Pancreas (tissue), 10 donors: Measurements from ENCODE around the gene ZFYVE1. TPM values are rescaled to one million over a fixed set of nuclear protein-coding genes. Genes with fewer than 3 reads are reported as not detected.

Experiments
- ATAC-seq, 4 donors: fragments of 200-7000 bp; cut with Tn5 transposase; one replicate each; pipeline versions ENCODE4 v1.8.0 to v1.9.1; 2020; ENCODE audit warnings: mild to moderate bottlenecking in 4 of 4, moderate library complexity in 4 of 4
- DNase-seq, 6 donors: peaks; one replicate each; pipeline ENCODE4 v3.0.0-alpha.2; 2020
- FAIRE-seq: peaks from 2 replicates; lab custom pipeline; 2012; peaks lifted over from hg19 to GRCh38; lab: Jason Lieb, UNC
- H3K27ac ChIP-seq, 4 donors: fragments of 200-600 bp; sonication (generic); 1 replicate in 3 of 4; 2 replicates in 1 of 4; pipeline versions ENCODE4 v1.5.0 to v1.8.0; 2020
- H3K27me3 ChIP-seq, 4 donors: fragments of 200-600 bp; one replicate each; pipeline ENCODE4 v1.8.0; 2021
- H3K36me3 ChIP-seq, 3 donors: fragments of 200-600 bp; sonication (generic) in 1 of 3; one replicate each; pipeline versions ENCODE4 v1.5.0 to v1.8.0; 2020 to 2021
- H3K4me1 ChIP-seq, 3 donors: fragments of 200-600 bp; one replicate each; pipeline ENCODE4 v1.8.0; 2021
- H3K4me3 ChIP-seq, 4 donors: fragments of 200-600 bp; sonication (generic) in 2 of 4; one replicate each; pipeline versions ENCODE4 v1.5.0 to v1.8.0; 2020 to 2021
- H3K9me3 ChIP-seq, 4 donors: fragments of 200-600 bp; one replicate each; pipeline ENCODE4 v1.8.0; 2021
- CTCF ChIP-seq, 4 donors: fragments of 200-600 bp; sonication (generic) in 3 of 4; IDR thresholded peaks; one replicate each; pipeline versions ENCODE4 v1.5.0 to v1.8.0; 2021; ENCODE audit warnings: antibody characterized with exemption in 4 of 4
- WGBS, 2 donors: extraction: QIAGEN DNeasy Blood & Tissue Kit; methylation state at CpG; one replicate each; pipeline ENCODE4 v1.1.7; 2013; 5-methylcytosine and 5-hydroxymethylcytosine counted together
- intact Hi-C, 3 donors: fragments of 100-400 bp; cut with DNase I; formaldehyde crosslinking; loops; one replicate each; pipeline versions ENCODE4 v1.11.1 to v1.14.2; 2022
- polyA plus RNA-seq, 2 donors: library from polyadenylated mRNA; stranded (reverse); fragments of 200-250 nt; gene quantifications; one replicate each; pipeline ENCODE4 v1.2.3, GENCODE V29; 2013
- total RNA-seq, 6 donors: library from RNA; stranded (reverse); fragmentation: NEBNext Ultra II Directional in 4 of 6; extraction: Animal tissue kit (Norgen Biotek cat#: 25700) in 4 of 6; gene quantifications; one replicate each; pipeline versions ENCODE4 v1.2.1 to v1.2.4, GENCODE V29; 2021 to 2023
- donor health status: healthy with polysubstance abuse.
- donor health status: DM: no; HTN: no; CAD: no; lungs with moderate emphysema.
- donor health status: DM: no; HTN: no; CAD: no.
- donor health status: control.
- donor health status: control.
- donor health status: Bipolar disorder and iron deficiency.
- donor health status: DM: yes; HTN: yes; CAD: no.
- donor health status: DM: no; HTN: no; CAD: no.
- donor health status: DM: no; HTN: no; CAD: no.
- donor health status: DM: yes; HTN: yes; CAD: no.

Gene ZFYVE1
- total and polyA plus RNA-seq, 8 donors = 3.1 to 13.8 (median 6.7) TPM

GRCh38 chr14:72925171-72925759 is 101.6 kb downstream of the ZFYVE1 start:
- H3K4me3 ChIP-seq = peak overlapping the region; percentile 27 to 88 (median 77)

GRCh38 chr14:72924337-72924736 is 102.6 kb downstream of the ZFYVE1 start:
- TF ChIP-seq CTCF (IDR thresholded peaks at IDR 0.05) = no peak
- no peak overlapping the region for H3K27ac ChIP-seq
- FAIRE-seq = no peak
- no peak for ATAC-seq
- peak in 5 of 6 donors; percentile 37 to 81 (median 74) for DNase-seq
- no peaks in the 10 kb centered on the region for H3K27me3 ChIP-seq
- H3K4me1 ChIP-seq = peaks cover 0 to 4% (median 0%) of the 10 kb centered on the region in 3 donors
- whole genome bisulfite sequencing, 2 donors = 21 to 36% methylated on average over 5 of the region's 5 CpGs
- no peak overlapping the region for H3K4me3 ChIP-seq
- intact Hi-C loops = no loop called here
- H3K36me3 ChIP-seq = no peaks in the 10 kb centered on the region
- no peaks in the 10 kb centered on the region for H3K9me3 ChIP-seq

More at GRCh38 chr14:72925171-72925759, 101.6 kb downstream of the ZFYVE1 start:
- peaks cover 0 to 4% (median 0%) of the 10 kb centered on the region in 3 donors for H3K4me1 ChIP-seq
- WGBS, 2 donors = 40 to 46% methylated on average over 22 of the region's 22 CpGs
- peak in 2 of 6 donors; percentile 22 to 27 for DNase-seq
- intact Hi-C loops = no loop called here
- no peaks in the 10 kb centered on the region for H3K9me3 ChIP-seq
- no peaks in the 10 kb centered on the region for H3K36me3 ChIP-seq
- no peak for FAIRE-seq
- H3K27ac ChIP-seq = peak overlapping the region in 1 of 4 donors; percentile 59
- TF ChIP-seq CTCF (IDR thresholded peaks at IDR 0.05) = no peak
- H3K27me3 ChIP-seq = no peaks in the 10 kb centered on the region
- no peak for ATAC-seq

- TF ChIP-seq CTCF (IDR thresholded peaks at IDR 0.05) = no peak
- no peak for ATAC-seq
- H3K27ac ChIP-seq = no peak overlapping the region
- no peaks in the 10 kb centered on the region for H3K9me3 ChIP-seq
- no peak for DNase-seq
- intact Hi-C loops = no loop called here
- no peak overlapping the region for H3K4me3 ChIP-seq
- no peaks in the 10 kb centered on the region for H3K27me3 ChIP-seq
- peaks cover 0 to 4% (median 0%) of the 10 kb centered on the region in 3 donors for H3K4me1 ChIP-seq
- FAIRE-seq = no peak
- H3K36me3 ChIP-seq = no peaks in the 10 kb centered on the region
Measured at GRCh38 chr14:72921396-72921795, 105.5 kb downstream of the ZFYVE1 start.

- Histone ChIP-seq H3K4me1 (no peaks in the 10 kb centered on the region), H3K36me3 (no peaks in the 10 kb centered on the region), H3K4me3 (no peak overlapping the region), H3K9me3 (no peaks in the 10 kb centered on the region), H3K27me3 (no peaks in the 10 kb centered on the region), H3K27ac (no peak overlapping the region)
- 61 to 76% methylated on average over 2 of the region's 2 CpGs for WGBS, 2 donors
- ATAC-seq (no peak), FAIRE-seq (no peak), DNase-seq (no peak)
- intact Hi-C loops = no loop called here
- no peak for TF ChIP-seq CTCF (IDR thresholded peaks at IDR 0.05)
Measured at GRCh38 chr14:72920008-72920407, 106.9 kb downstream of the ZFYVE1 start.

Other genes starting within 250 kb of the ZFYVE1 start
- gene DPF3, start 133.0 kb downstream of the ZFYVE1 start, total RNA-seq = 1 to 10 TPM in 3 of 6 donors, under 1 TPM in 3; 0.14 to 1.3 (median 1.1) TPM
- under 1 TPM; 0.46 to 0.77 TPM for gene DPF3, start 133.0 kb downstream of the ZFYVE1 start, polyA plus RNA-seq
- 10 to 100 TPM in 4 of 6 donors, 1 to 10 TPM in 2; 8.0 to 14.5 (median 12.2) TPM for gene DCAF4, start 100.6 kb downstream of the ZFYVE1 start, total RNA-seq
- 10 to 100 TPM in 1 of 2 donors, 1 to 10 TPM in 1; 7.8 to 10.6 TPM for gene DCAF4, start 100.6 kb downstream of the ZFYVE1 start, polyA plus RNA-seq
- gene RBM25, start 31.4 kb upstream of the ZFYVE1 start, total RNA-seq = 10 to 100 TPM; 22.7 to 39.6 (median 28.4) TPM
- gene RBM25, start 31.4 kb upstream of the ZFYVE1 start, polyA plus RNA-seq = 10 to 100 TPM; 52.5 to 62.8 TPM
- gene PSEN1, start 109.4 kb upstream of the ZFYVE1 start, total RNA-seq = 10 to 100 TPM; 15.5 to 32.9 (median 20.2) TPM
- 10 to 100 TPM in 1 of 2 donors, 1 to 10 TPM in 1; 9.2 to 17.0 TPM for gene PSEN1, start 109.4 kb upstream of the ZFYVE1 start, polyA plus RNA-seq
- 10 to 100 TPM in 1 of 6 donors, 1 to 10 TPM in 5; 1.1 to 18.3 (median 2.9) TPM for gene PAPLN, start 210.4 kb upstream of the ZFYVE1 start, total RNA-seq
- gene PAPLN, start 210.4 kb upstream of the ZFYVE1 start, polyA plus RNA-seq = 1 to 10 TPM; 2.9 to 6.6 TPM